Prostate gland (tissue), 2 donors: ENCODE results near the gene ZNRF2. TPM values are rescaled to one million over a fixed set of nuclear protein-coding genes. Genes with fewer than 3 reads are reported as not detected.

Experiments
- DNase-seq: peaks from one replicate; pipeline ENCODE4 v3.0.0-alpha.2; 2019; ENCODE audit warnings: low spot score
- H3K27ac ChIP-seq, 2 donors: fragments of 200-600 bp; sonication (generic); 2 replicates each; pipeline ENCODE4 v1.5.1; 2017 to 2019
- H3K27me3 ChIP-seq: fragments of 200-600 bp; sonication (generic); replicated peaks from 2 replicates; pipeline ENCODE4 v1.5.1; 2019; ENCODE audit not compliant: insufficient read depth
- H3K36me3 ChIP-seq, 2 donors: fragments of 200-600 bp; sonication (generic); 1 replicate in 1 of 2; 2 replicates in 1 of 2; pipeline versions ENCODE4 v1.5.1 to v1.8.1; 2017 to 2019
- H3K4me1 ChIP-seq: fragments of 200-600 bp; sonication (generic); replicated peaks from 2 replicates; pipeline ENCODE4 v1.5.1; 2019
- H3K4me3 ChIP-seq, 2 donors: fragments of 200-600 bp; sonication (generic); 2 replicates each; pipeline ENCODE4 v1.5.1; 2017 to 2019
- H3K9me3 ChIP-seq: fragments of 200-600 bp; sonication (generic); 2 replicates; pipeline ENCODE4 v1.5.1; 2017
- POLR2A ChIP-seq: fragments of 450-650 bp; IDR thresholded peaks from one replicate; pipeline ENCODE4 v1.6.1; 2016; ENCODE audit warnings: antibody characterized with exemption, mild to moderate bottlenecking
- POLR2AphosphoS5 ChIP-seq: sonication (generic); formaldehyde crosslinking; IDR thresholded peaks from one replicate; pipeline ENCODE4 v1.6.1; 2017; ENCODE audit warnings: antibody characterized with exemption
- WGBS: methylation state at CpG from one replicate; pipeline ENCODE4 v1.1.5; 2018; 5-methylcytosine and 5-hydroxymethylcytosine counted together
- intact Hi-C: fragments of 100-400 bp; cut with DNase I; formaldehyde crosslinking; loops from one replicate; pipeline ENCODE4 v1.14.2; 2022
- total RNA-seq, 2 donors: library from RNA; depleted of rRNA; stranded (reverse); fragments of >200 nt; gene quantifications; one replicate each; pipeline ENCODE4 v1.1.0, GENCODE V29; 2016
- TF ChIP-seq, protein P1 (sequence below), 4 experiments: fragments of 200-600 bp in 2 of 4; fragments of 450-650 bp in 2 of 4; sonication (generic) in 2 of 4; IDR thresholded peaks; 1 replicate in 3 of 4; 2 replicates in 1 of 4; pipeline ENCODE4 v1.5.1; 2016 to 2019; ENCODE audit warnings: antibody characterized with exemption in 4 of 4, mild to moderate bottlenecking in 2 of 4, moderate library complexity in 2 of 4

ZNRF2 gene
- total RNA-seq, 2 donors from 2014 or later: 23.0 to 35.2 TPM

- Histone ChIP-seq H3K36me3 (no peaks in the 10 kb centered on the region), H3K4me1 (no peaks in the 10 kb centered on the region), H3K9me3 (no peaks in the 10 kb centered on the region), H3K4me3 (no peak overlapping the region), H3K27ac (no peak overlapping the region), H3K27me3 (no peaks in the 10 kb centered on the region)
- no peak for DNase-seq
- 96% methylated on average over 2 of the region's 2 CpGs for WGBS
- intact Hi-C loops: loop anchor here (10.0 kb wide), 1 partner anchor 1873 kb away; no protein-coding TSS in a partner anchor
- TF ChIP-seq, protein P1, sequence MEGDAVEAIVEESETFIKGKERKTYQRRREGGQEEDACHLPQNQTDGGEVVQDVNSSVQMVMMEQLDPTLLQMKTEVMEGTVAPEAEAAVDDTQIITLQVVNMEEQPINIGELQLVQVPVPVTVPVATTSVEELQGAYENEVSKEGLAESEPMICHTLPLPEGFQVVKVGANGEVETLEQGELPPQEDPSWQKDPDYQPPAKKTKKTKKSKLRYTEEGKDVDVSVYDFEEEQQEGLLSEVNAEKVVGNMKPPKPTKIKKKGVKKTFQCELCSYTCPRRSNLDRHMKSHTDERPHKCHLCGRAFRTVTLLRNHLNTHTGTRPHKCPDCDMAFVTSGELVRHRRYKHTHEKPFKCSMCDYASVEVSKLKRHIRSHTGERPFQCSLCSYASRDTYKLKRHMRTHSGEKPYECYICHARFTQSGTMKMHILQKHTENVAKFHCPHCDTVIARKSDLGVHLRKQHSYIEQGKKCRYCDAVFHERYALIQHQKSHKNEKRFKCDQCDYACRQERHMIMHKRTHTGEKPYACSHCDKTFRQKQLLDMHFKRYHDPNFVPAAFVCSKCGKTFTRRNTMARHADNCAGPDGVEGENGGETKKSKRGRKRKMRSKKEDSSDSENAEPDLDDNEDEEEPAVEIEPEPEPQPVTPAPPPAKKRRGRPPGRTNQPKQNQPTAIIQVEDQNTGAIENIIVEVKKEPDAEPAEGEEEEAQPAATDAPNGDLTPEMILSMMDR (IDR thresholded peaks at IDR 0.05): no peak
- TF ChIP-seq POLR2A (no peak), POLR2AphosphoS5 (no peak)
Observed at GRCh38 chr7:30241767-30242166, 42.6 kb upstream of the ZNRF2 start.

DNA sequence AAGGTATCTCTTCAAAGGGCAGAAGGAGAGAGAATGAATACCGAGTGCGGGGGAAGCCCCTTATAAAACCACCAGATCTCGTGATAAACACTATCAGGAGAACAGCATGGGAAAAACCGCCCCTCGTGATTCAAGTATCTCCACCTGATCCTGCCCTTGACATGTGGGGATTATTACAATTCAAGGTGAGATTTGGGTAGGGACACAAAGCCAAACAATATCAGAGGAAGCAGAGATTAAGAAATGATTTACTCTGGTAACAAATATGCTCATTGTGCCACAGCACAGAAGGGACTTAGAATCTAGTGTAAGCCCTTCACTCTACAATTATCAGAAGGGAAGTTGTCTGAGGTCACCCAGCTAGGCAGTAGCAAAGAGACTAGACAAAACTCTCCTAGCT lies 40.1 kb upstream of the ZNRF2 start:
- H3K27me3 ChIP-seq: no peaks in the 10 kb centered on the region
- H3K36me3 ChIP-seq: no peaks in the 10 kb centered on the region
- DNase-seq: no peak
- H3K27ac ChIP-seq: no peak overlapping the region
- 89% methylated on average over 5 of the region's 5 CpGs for WGBS
- H3K4me3 ChIP-seq: no peak overlapping the region
- TF ChIP-seq, protein P1 (IDR thresholded peaks at IDR 0.05): no peak
- TF ChIP-seq POLR2AphosphoS5 (no peak), POLR2A (no peak)
- H3K4me1 ChIP-seq: no peaks in the 10 kb centered on the region
- no peaks in the 10 kb centered on the region for H3K9me3 ChIP-seq
- intact Hi-C loops: loop anchor here (10.0 kb wide), 1 partner anchor 1870 kb away; no protein-coding TSS in a partner anchor

DNA sequence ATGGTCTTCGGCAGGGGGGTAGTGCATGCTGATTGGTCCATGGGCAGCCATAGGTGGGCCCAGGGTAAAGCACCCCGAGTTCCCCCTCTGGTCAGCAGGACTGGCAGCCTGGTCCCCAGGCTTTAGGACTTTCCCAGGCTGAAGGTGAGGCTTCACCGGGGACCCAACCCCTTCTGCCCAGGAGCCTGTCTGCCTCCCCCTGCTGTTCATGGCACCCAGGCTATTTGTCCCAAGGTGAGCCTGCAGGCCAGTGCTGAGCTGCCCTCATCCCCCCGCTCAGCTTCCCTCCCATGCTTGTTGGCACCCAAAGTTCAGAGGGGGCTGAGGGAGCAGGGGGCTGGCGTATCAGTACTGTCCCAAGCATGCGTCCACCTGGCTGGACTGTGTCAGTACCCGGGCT lies 38.5 kb upstream of the ZNRF2 start:
- intact Hi-C loops: loop anchor here (10.0 kb wide), 1 partner anchor 1869 kb away; no protein-coding TSS in a partner anchor
- no peaks in the 10 kb centered on the region for H3K27me3 ChIP-seq
- TF ChIP-seq, protein P1 (IDR thresholded peaks at IDR 0.05): no peak
- TF ChIP-seq POLR2A: no peak
- TF ChIP-seq POLR2AphosphoS5: no peak
- H3K4me3 ChIP-seq: no peak overlapping the region
- no peak overlapping the region for H3K27ac ChIP-seq
- H3K9me3 ChIP-seq: no peaks in the 10 kb centered on the region
- 97% methylated on average over 7 of the region's 7 CpGs for WGBS
- no peaks in the 10 kb centered on the region for H3K4me1 ChIP-seq
- no peak for DNase-seq
- H3K36me3 ChIP-seq: no peaks in the 10 kb centered on the region

GRCh38 chr7:30246392-30246791 lies 38.0 kb upstream of the ZNRF2 start:
- Histone ChIP-seq H3K27me3 (no peaks in the 10 kb centered on the region), H3K9me3 (no peaks in the 10 kb centered on the region), H3K27ac (no peak overlapping the region), H3K4me1 (no peaks in the 10 kb centered on the region), H3K36me3 (no peaks in the 10 kb centered on the region), H3K4me3 (no peak overlapping the region)
- no peak for DNase-seq
- 96% methylated on average over 6 of the region's 8 CpGs for WGBS
- TF ChIP-seq, protein P1 (IDR thresholded peaks at IDR 0.05): no peak
- TF ChIP-seq POLR2AphosphoS5 (no peak), POLR2A (no peak)
- intact Hi-C loops: loop anchor here (10.0 kb wide), 1 partner anchor 1868 kb away; no protein-coding TSS in a partner anchor
